ACC112 (cell line): ENCODE results near the gene SORCS1.

Source experiments
- H2AFZ ChIP-seq: fragments of 200-600 bp; sonication (generic); one replicate; pipeline ENCODE4 v1.6.0; 2017; ENCODE audit warnings: antibody characterized with exemption, low read length; ENCODE audit not compliant: unreplicated experiment
- H3K27ac ChIP-seq: fragments of 200-600 bp; sonication (generic); 2 replicates; pipeline ENCODE4 v1.5.1; 2014; ENCODE audit warnings: low read depth, mild to moderate bottlenecking, antibody characterized with exemption, low read length, moderate library complexity
- H3K27me3 ChIP-seq: fragments of 200-600 bp; sonication (generic); 2 replicates; pipeline ENCODE4 v1.6.1; 2014; ENCODE audit warnings: mild to moderate bottlenecking, antibody characterized with exemption, low read length, moderate library complexity, mixed read lengths; ENCODE audit not compliant: insufficient read depth
- H3K36me3 ChIP-seq: fragments of 200-600 bp; sonication (generic); 2 replicates; pipeline ENCODE4 v1.6.1; 2016; ENCODE audit warnings: mild to moderate bottlenecking, antibody characterized with exemption, low read length, moderate library complexity, mixed read lengths; ENCODE audit not compliant: insufficient read depth
- H3K4me1 ChIP-seq: fragments of 200-600 bp; sonication (generic); one replicate; pipeline ENCODE4 v1.6.1; 2016; ENCODE audit warnings: low read length, mixed read lengths; ENCODE audit not compliant: insufficient read depth, unreplicated experiment, control insufficient read depth
- H3K4me3 ChIP-seq: fragments of 200-600 bp; sonication (generic); 2 replicates; pipeline ENCODE4 v1.5.1; 2014; ENCODE audit warnings: mild to moderate bottlenecking, low read depth, low read length
- H3K79me2 ChIP-seq: fragments of 200-600 bp; sonication (generic); one replicate; pipeline ENCODE4 v1.6.0; 2016; ENCODE audit warnings: low read length; ENCODE audit not compliant: control insufficient read depth, unreplicated experiment, insufficient read depth

SORCS1 gene

GRCh38 chr10:107118866-107119265 lies 45.6 kb downstream of the SORCS1 start:
- Histone ChIP-seq H2AFZ (no peak overlapping the region), H3K79me2 (no peaks in the 10 kb centered on the region), H3K27me3 (no peaks in the 10 kb centered on the region), H3K36me3 (no peaks in the 10 kb centered on the region), H3K4me3 (no peak overlapping the region), H3K27ac (no peak overlapping the region), H3K4me1 (no peaks in the 10 kb centered on the region)

- Histone ChIP-seq H3K27me3 (no peaks in the 10 kb centered on the region), H3K79me2 (no peaks in the 10 kb centered on the region), H2AFZ (no peak overlapping the region), H3K27ac (no peak overlapping the region), H3K36me3 (no peaks in the 10 kb centered on the region), H3K4me3 (no peak overlapping the region), H3K4me1 (no peaks in the 10 kb centered on the region)
Observed at GRCh38 chr10:107104026-107104652, 60.4 kb downstream of the SORCS1 start.

DNA sequence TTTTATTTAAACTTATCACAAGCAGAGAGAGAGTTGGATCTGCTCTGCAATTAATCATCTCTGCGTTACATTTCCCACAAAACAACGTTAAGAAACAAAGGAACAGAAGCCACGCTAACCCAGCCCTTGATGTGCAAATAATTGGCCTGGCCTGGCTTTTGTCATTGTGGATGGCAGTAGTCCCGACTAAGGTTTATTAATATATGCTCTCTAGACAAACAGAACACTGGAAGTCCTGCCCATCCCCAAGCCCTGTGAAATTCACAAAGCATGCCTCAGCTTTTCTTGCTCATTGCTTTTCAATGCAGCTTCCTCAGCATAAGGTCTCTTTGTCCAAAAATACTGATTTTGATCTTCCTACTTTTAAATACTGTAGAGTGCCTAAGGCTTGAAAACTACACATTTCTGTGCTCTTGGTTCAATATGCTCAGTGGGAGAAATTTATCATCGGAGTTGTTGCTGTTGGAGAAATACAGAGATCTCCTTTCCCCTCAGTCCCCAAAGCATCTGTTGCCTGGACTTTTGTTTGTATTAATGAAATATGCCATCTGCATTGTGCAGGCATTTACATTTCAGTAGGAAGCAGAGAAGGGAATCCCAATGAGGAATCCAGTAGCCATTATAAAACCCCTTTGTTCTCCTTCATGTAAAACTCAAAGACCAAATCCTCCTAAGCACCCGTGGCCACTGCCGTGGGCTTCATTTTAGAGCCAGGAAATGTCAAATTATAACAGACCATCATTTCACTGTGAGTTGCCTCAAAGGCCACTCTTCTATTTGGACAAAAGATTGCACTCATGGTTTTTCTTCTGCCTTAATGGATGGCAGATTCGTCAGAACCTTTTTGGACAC lies 61.1 kb downstream of the SORCS1 start:
- no peaks in the 10 kb centered on the region for H3K79me2 ChIP-seq
- no peaks in the 10 kb centered on the region for H3K27me3 ChIP-seq
- no peak overlapping the region for H3K4me3 ChIP-seq
- H3K4me1 ChIP-seq: no peaks in the 10 kb centered on the region
- H3K36me3 ChIP-seq: no peaks in the 10 kb centered on the region
- no peak overlapping the region for H3K27ac ChIP-seq
- H2AFZ ChIP-seq: no peak overlapping the region

- no peaks in the 10 kb centered on the region for H3K36me3 ChIP-seq
- no peaks in the 10 kb centered on the region for H3K27me3 ChIP-seq
- no peaks in the 10 kb centered on the region for H3K79me2 ChIP-seq
- H3K4me1 ChIP-seq: no peaks in the 10 kb centered on the region
- H3K27ac ChIP-seq: no peak overlapping the region
- no peak overlapping the region for H2AFZ ChIP-seq
- no peak overlapping the region for H3K4me3 ChIP-seq
Observed at GRCh38 chr10:107098326-107098725, 66.2 kb downstream of the SORCS1 start.

- no peaks in the 10 kb centered on the region for H3K4me1 ChIP-seq
- no peaks in the 10 kb centered on the region for H3K27me3 ChIP-seq
- no peaks in the 10 kb centered on the region for H3K79me2 ChIP-seq
- H2AFZ ChIP-seq: no peak overlapping the region
- no peaks in the 10 kb centered on the region for H3K36me3 ChIP-seq
- H3K4me3 ChIP-seq: no peak overlapping the region
- no peak overlapping the region for H3K27ac ChIP-seq
Observed at GRCh38 chr10:107094824-107095522, 69.5 kb downstream of the SORCS1 start.

- Histone ChIP-seq H3K4me3 (no peak overlapping the region), H3K36me3 (no peaks in the 10 kb centered on the region), H3K4me1 (no peaks in the 10 kb centered on the region), H3K27ac (no peak overlapping the region), H2AFZ (no peak overlapping the region), H3K79me2 (no peaks in the 10 kb centered on the region), H3K27me3 (no peaks in the 10 kb centered on the region)
Observed at GRCh38 chr10:107092321-107092720, 72.2 kb downstream of the SORCS1 start.

DNA sequence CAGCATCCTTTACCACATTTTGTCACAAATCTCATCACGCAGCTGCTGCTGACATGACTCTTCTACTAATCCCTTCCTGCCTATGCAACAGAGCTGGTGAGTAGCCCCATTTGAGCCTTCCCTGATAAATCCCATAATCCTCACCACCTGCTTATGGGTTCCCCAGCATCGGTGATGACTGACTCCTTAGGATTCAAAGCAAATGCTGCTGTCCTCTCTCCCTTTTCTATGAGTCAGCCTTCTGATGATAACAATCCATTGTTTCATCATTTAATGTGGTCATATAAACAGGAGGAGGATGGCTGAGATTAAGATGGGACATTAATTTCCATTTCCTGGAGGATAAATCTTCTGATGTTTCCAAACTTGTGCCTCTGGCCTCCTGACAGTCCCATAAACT lies 73.4 kb downstream of the SORCS1 start:
- H3K27me3 ChIP-seq: no peaks in the 10 kb centered on the region
- H3K36me3 ChIP-seq: no peaks in the 10 kb centered on the region
- H3K27ac ChIP-seq: no peak overlapping the region
- H2AFZ ChIP-seq: no peak overlapping the region
- H3K4me1 ChIP-seq: no peaks in the 10 kb centered on the region
- no peak overlapping the region for H3K4me3 ChIP-seq
- no peaks in the 10 kb centered on the region for H3K79me2 ChIP-seq

GRCh38 chr10:107085665-107086525 lies 78.6 kb downstream of the SORCS1 start:
- Histone ChIP-seq H3K27ac (no peak overlapping the region), H3K36me3 (no peaks in the 10 kb centered on the region), H3K4me1 (no peaks in the 10 kb centered on the region), H3K79me2 (no peaks in the 10 kb centered on the region), H2AFZ (no peak overlapping the region), H3K27me3 (no peaks in the 10 kb centered on the region), H3K4me3 (no peak overlapping the region)

GRCh38 chr10:107083388-107084009 lies 81.0 kb downstream of the SORCS1 start:
- no peaks in the 10 kb centered on the region for H3K79me2 ChIP-seq
- no peak overlapping the region for H3K4me3 ChIP-seq
- H3K36me3 ChIP-seq: no peaks in the 10 kb centered on the region
- no peak overlapping the region for H3K27ac ChIP-seq
- no peak overlapping the region for H2AFZ ChIP-seq
- H3K27me3 ChIP-seq: no peaks in the 10 kb centered on the region
- no peaks in the 10 kb centered on the region for H3K4me1 ChIP-seq

DNA sequence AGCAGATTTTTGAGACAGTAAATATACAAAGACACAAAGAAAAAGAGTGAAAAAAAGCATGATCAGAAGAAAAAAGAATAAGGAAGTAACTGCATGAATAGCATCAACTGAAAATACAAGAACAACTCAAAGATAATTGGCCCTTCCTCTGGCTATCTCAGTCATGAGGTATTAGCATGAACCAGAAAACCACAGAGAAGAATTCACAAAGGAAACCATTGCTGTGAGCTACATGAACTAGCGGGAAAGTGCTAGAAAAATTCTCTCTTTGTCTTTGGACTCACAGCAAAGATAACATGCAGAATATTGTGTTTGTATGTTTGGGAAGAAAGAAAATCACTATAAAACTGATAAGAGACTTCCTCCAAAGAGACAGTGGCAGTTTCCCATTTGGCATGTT lies 82.9 kb downstream of the SORCS1 start:
- Histone ChIP-seq H3K36me3 (no peaks in the 10 kb centered on the region), H2AFZ (no peak overlapping the region), H3K27ac (no peak overlapping the region), H3K4me3 (no peak overlapping the region), H3K27me3 (no peaks in the 10 kb centered on the region), H3K4me1 (no peaks in the 10 kb centered on the region), H3K79me2 (no peaks in the 10 kb centered on the region)
